PC-3 (cell line): ENCODE results near the gene MSI2.

ENCODE experiments used
- CTCF ChIP-seq: fragments of 300-600 bp; sonication (generic); conservative IDR thresholded peaks from 2 replicates; pipeline ENCODE4 v1.5.1; 2017; ENCODE audit warnings: antibody characterized with exemption, low read depth, mild to moderate bottlenecking, low read length
- EZH2 ChIP-seq: fragments of 300-600 bp; sonication (generic); IDR thresholded peaks from one replicate; pipeline ENCODE4 v1.6.1; 2017; ENCODE audit warnings: antibody characterized with exemption, mild to moderate bottlenecking, low read length; ENCODE audit not compliant: unreplicated experiment

- TF ChIP-seq EZH2: no peak
- TF ChIP-seq CTCF: no peak
Observed at GRCh38 chr17:57319806-57320205, 63.5 kb downstream of the MSI2 start.
